GM18498 (cell line): Measurements from ENCODE around the gene FRRS1L.
A peak's percentile ranks its signal among the peaks of the same experiment; 100 is the strongest.

Source experiments
- ATAC-seq: cut with Tn5 transposase; IDR thresholded peaks from one replicate; pipeline ENCODE4 v1.9.1; 2021; ENCODE audit warnings: mild to moderate bottlenecking, moderate library complexity; ENCODE audit not compliant: unreplicated experiment

FRRS1L gene

DNA sequence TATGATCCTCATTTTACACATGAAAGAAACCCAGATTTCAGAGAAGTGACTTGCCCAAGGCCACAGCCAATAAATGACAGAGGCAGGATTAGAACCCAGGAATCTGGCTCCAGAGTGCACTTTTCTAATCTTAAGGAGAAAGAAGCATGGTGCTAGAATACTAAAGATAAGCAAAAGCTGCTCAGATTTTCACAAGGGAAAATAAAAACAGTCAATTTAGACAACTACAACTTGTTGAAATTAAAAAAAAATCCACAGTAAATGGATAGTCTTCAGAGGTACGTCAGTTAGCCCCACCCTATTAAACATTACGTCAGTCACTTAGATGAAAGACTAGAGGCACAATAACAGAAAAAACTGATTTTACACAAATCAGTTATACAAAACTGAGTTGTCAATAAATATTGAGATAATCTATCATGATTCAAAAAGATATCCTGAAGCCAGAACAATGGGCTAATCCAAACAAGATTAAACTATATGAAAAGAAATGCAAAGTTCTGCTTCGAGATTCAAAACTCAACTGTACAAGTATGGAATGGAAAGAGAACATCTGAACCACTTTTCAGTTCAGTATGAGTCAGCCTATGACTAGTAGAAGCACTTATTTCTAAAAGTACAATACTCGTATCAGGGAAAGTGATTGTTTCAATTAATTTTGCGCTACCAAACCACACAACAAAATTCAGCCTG is 56.6 kb downstream of the FRRS1L start:
- ATAC-seq: peak; percentile 81

DNA sequence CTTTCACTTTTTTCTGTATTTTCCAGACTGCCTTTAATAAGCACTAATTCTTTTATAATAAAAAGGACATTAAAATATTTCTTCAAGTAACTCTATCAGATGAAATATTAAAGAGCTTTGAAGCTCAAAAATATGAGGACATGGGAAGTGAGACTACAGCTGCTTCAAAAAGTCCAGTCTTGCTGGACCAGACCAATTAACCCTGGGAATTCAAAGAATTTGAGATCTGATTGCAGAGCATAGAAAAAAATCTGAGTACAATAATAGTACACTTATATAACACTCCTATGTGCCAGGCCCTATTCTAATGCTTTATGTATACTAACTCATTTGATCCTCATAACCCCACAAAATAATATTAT is 57.1 kb downstream of the FRRS1L start:
- no peak for ATAC-seq

- ATAC-seq: no peak
Observed at GRCh38 chr9:109108318-109108717, 58.7 kb downstream of the FRRS1L start.

DNA sequence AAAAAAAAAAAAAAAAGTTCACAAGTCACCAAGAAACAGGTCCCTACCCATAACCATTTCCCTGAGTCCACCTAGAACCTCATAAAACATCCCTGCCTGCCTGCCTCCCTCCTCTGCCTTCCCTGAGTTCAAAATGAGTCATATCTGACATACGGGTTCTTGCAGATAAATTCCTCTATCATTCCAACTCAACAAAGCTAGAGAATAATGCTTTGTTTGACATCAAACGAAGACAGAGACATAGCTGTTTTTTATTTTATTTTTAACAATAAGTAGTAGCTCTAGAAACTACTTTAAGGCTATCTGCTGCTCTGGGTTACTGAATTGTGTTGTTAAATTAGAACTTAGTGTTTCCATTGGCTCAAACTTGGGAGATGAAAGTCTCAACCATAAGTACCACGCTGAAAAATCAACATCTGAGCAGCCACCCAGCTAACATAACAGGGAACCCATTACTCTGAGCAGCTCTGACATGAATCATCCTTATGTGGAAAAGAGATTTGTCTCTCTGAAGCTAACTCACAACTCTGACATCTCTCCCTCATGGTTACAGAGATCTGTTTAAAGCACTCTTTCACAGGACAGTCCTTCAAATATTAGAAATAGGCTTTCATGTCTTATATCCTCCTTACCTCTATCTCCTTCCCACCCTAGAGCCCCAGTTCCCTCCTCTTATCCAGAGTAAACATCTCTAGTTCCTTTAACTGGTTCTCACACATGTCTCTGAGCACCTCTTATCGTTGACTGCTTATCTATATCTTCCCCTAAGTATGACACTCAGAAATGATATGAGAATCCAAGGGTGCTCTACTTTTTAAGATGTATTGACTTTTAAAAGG is 59.4 kb downstream of the FRRS1L start:
- no peak for ATAC-seq

GRCh38 chr9:109101810-109102209 is 65.2 kb downstream of the FRRS1L start:
- ATAC-seq: peak; percentile 65

GRCh38 chr9:109101202-109101595 is 65.8 kb downstream of the FRRS1L start:
- no peak for ATAC-seq

- no peak for ATAC-seq
Observed at GRCh38 chr9:109100543-109101201, 66.4 kb downstream of the FRRS1L start.

- ATAC-seq: no peak
Observed at GRCh38 chr9:109098960-109099308, 68.1 kb downstream of the FRRS1L start.

DNA sequence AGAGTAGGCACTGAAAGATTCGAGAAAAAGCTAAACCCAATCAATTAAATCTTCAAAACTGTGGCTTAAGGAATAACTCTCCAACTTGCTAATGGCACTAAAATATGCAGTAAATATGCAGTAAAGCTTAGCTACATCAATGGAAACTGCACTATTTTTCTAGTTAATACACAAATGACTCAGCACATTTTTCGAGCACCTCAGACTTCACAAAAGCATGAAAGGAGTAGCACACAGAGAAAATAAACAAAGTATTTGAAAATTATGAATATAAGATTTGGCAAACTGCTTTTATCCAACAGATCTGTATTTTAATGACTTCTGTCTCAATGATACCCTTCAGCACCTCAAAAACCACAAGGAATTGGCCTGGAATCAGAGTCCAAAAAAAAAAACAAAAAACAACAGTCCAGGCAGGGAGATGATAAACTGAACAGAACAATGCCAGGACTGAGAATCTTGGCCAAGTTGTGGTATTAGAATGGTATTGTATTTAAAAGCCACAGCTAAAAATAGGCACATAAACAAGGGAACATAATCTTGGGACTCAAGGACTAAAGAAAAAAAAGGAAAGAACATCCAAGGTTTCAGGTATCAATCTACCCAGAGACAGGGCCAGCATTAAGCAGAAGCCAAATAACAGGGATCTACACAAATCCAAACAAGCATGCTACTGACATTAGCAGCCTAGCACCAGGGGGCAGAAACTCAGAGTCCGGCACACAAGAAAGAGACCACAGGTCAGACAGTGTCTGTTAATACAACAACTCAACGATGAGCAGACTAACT is 68.7 kb downstream of the FRRS1L start:
- no peak for ATAC-seq

- no peak for ATAC-seq
Observed at GRCh38 chr9:109097146-109097545, 69.9 kb downstream of the FRRS1L start.

DNA sequence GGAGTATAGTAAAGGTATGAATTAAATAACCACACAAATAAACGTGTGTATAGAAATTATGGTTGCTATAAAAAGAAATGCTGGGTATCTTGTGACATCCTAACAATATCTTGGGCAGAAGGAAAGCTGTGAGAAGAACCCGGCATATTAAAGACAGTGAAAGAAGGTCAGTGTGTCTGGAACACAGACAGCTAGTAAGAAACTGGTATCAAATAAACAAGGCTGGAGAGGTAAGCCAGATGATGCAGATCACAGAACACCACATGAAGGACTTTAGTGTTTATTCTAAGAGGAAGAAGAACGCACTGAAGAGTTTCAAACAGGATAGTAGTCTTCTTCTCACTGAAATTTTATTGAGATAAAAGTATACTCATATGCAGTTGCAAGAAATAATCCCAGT is 71.7 kb downstream of the FRRS1L start:
- no peak for ATAC-seq

DNA sequence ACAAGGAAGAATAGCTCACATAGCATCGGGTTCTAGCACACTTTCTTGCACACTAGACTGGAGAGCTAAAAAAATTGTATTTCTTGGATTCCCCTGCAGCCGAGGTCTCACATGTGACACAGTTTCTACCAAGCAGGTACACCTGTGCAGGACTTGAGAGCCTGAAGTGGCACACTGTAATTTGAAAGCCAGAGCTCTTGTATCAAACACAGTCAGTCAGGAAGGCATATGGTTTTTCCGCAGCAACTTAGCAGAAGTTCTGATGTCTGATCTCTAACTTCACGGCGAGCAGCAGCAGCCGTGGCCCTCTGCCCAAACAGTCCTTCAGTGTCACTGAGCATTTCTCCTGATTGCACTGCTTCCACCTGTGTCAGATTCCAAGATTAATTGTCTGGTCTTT is 72.8 kb downstream of the FRRS1L start:
- no peak for ATAC-seq

GRCh38 chr9:109092587-109092986 is 74.5 kb downstream of the FRRS1L start:
- ATAC-seq: no peak

GRCh38 chr9:109092051-109092580 is 74.9 kb downstream of the FRRS1L start:
- no peak for ATAC-seq

DNA sequence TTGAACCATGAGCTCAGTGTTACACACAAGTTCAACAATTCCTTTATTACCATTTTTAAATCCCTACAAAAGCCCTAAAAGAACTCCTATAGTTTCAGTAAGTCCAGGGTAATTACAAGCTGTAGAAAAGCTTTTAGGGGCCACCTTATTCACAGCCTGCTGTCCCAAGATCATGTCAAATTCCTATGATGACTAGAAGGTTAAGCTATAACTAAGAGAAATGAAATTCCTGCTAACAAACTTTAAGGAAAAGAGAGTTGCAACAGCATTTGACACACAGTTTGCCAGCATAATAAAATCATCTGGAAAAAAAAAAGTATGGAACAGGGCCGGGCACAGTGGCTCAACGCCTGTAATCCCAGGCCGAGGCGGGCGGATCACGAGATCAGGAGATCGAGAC is 78.8 kb downstream of the FRRS1L start:
- ATAC-seq: no peak

- no peak for ATAC-seq
Observed at GRCh38 chr9:109087795-109088194, 79.3 kb downstream of the FRRS1L start.

GRCh38 chr9:109086221-109086620 is 80.8 kb downstream of the FRRS1L start:
- peak; percentile 68 for ATAC-seq

GRCh38 chr9:109085510-109085909 is 81.5 kb downstream of the FRRS1L start:
- ATAC-seq: no peak

DNA sequence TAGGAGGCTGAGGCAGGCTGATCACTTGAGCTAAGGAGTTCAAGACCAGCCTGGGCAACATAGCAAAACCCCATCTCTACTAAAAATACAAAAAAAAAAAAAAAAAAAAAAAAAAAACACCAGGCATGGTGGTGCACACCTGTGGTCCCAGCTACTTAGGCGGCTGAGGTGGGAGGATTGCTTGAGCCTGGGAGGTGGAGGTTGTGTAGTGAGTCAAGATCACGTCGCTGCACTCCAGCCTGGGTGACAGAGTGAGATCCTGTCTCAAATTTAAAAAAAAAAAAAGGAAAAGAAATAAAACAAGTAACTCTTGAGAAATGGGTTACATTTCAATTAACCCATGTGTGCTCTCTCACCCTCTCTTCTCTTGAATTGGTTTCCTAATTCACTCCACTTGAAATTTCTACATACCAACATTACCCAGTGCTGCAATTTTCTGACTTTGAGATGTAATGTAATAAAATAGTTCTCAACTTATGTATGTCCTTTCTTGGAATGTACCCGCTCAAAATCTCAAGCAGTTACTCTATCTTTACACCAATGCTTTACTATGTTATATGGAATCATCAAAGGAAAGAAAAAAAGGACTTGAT is 83.1 kb downstream of the FRRS1L start:
- ATAC-seq: no peak

DNA sequence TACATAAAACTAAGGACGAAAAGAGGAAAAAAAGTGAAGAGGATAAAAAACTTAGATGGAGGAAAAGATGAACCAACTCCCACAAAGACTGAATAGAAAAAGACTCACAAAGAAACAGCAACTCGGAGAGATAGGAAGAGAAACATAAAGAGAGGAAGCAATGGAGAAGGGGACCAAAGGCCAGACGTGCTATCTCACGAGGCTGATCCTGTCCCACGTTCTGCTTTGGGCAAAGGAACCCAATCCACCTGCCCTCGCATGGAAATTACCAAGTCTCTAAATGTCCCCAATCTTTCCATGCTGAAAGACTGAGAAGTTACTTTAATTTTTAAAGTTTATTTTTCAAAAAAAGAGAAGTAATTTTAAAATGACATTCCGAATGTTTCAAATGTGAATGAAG is 83.9 kb downstream of the FRRS1L start:
- no peak for ATAC-seq
